ENCODE results near the gene JUNB.

- no peak for TF ChIP-seq GATA2 (IDR thresholded peaks at IDR 0.05; ENCODE audit: low read depth, low read length)
- TF ChIP-seq GATA3 (IDR thresholded peaks at IDR 0.05; ENCODE audit: low read depth, low read length): no peak
These were observed 17.7 kb upstream of the JUNB start for GRCh38 chr19:12773571-12773970.

All from SH-SY5Y (cell line).